DMS 273 treated with DMSO at 0.1 percent for 48 hours (cell line): ENCODE measurements around the gene LOXL3.

Source experiments
- DNase-seq: peaks from one replicate; lab custom pipeline; 2025; lab: John Stamatoyannopoulos, UW

The LOXL3 gene

DNA sequence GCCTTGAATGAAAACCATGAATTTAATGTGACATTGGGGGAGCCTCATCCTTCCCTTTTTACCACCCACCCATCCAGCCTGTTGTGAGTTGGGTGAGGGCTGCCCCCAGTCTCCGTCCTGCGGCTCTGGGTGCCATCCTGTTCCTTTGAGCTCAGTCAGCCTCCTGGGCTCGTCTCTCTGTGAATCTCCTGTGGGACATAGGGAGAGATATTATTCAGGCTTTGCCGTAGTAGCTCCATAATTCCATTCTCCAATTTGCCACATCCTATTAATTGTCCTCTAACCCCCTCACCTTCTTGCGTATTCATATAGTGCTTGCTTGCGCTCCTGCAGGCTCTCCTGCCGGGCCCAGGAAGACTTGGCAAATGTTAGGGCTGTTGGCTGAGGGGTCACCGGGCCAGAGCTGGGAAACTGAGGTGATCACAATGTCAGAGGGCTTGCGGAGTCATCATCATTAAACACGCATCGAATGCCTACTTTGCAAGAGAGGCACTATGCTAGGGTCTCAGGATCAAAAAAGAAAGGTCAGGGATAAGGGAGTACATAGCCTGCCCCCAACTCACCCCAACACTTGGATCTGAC, 27.0 kb downstream of the LOXL3 start:
- DNase-seq, result no peak

GRCh38 chr2:74525717-74526648, 27.8 kb downstream of the LOXL3 start, which contains the start of gene DQX1:
DQX1 (minus strand) TSS chr2:74526231; CDS start chr2:74525729, 502 bp downstream.
- no peak for DNase-seq

- no peak for DNase-seq
These were observed 28.6 kb downstream of the LOXL3 start for GRCh38 chr2:74524955-74525716.

GRCh38 chr2:74524005-74524404, 29.7 kb downstream of the LOXL3 start:
- no peak for DNase-seq

GRCh38 chr2:74522516-74522915, 31.2 kb downstream of the LOXL3 start:
- DNase-seq, result no peak

- no peak for DNase-seq
These were observed 37.1 kb downstream of the LOXL3 start for GRCh38 chr2:74516650-74517049.

DNA sequence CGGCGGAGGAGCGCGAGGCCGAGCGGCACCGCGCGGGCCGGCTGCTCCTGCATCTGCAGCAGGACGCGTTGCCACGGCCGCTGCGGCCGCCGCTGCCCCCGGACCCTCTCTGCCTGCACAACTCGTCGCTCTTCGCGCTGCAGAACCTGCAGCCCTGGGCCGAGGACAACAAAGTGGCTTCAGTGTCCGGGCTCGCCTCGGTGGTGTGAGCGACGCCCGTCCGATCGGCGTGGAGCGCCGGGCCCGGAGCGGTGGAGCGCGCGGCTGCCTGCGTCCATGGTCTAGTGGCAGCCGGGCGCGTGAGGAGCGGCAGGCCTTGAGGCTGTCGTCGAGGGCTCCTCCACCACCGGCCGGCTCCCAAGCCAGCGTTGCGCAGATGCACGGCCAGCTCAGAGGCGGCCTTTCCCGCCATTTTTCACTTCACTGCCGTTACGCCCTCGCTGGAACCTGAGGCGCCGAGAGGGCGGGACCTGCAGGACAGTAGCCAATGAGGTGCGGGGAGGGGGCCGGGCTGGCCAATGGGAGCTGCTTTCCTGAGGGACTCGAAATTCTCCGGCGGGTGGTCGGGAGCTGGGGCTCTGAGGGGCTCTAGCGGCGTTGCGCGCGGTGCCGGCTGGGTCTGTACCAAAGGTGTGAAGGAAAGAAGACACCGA, 37.6 kb downstream of the LOXL3 start:
- no peak for DNase-seq

GRCh38 chr2:74515271-74515980, 38.3 kb downstream of the LOXL3 start:
- DNase-seq, result no peak

GRCh38 chr2:74514368-74515270, 39.1 kb downstream of the LOXL3 start, which contains the start of gene TLX2:
TLX2 (plus strand) TSS chr2:74514450; CDS start chr2:74514807, 357 bp downstream.
- DNase-seq, result no peak

GRCh38 chr2:74513605-74514367, 40.0 kb downstream of the LOXL3 start:
- no peak for DNase-seq

DNA sequence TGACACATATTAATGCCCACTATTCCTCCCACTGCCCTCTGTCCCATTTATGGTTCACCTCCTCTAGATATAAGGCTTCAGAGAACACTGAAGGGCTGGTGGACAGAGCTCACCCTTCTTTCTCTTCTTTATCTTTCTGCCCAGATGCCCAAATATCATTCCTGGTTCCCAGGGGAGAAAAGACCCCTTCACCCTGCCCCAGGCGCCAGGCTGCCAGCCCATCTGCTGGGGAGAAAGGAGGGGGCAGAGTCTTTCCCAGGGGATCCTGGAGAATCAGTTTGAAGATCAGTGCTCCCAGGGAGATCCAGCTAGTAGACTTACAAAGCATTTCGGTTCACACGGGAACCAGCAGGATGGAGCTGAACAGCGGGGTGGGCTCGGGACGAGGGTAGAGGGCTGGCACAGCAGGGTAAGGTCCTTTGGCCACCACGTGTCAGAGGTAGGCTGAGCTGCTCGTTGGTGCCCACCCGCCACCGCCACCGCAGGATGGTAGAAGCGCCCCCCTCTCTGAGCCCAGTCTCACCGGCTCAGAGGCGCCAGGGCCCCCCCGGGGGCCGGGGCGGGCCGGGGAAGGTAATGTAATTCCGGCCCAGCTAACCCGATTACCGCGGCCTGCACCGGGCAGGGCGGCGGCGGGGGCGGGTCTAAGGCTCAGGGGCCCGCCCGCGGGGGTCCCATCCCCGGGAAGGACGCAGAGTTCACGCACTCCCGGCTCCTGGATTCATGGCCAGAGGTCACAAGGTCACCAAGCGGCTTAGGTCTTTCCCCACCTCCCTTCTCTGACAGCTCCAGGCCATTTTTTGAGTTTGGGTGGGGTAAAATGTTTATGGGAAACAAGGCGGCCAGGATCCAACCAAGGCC, 40.8 kb downstream of the LOXL3 start:
- DNase-seq, result no peak

- DNase-seq, result peak; percentile 29
These were observed 42.4 kb downstream of the LOXL3 start for GRCh38 chr2:74511104-74511989.

DNA sequence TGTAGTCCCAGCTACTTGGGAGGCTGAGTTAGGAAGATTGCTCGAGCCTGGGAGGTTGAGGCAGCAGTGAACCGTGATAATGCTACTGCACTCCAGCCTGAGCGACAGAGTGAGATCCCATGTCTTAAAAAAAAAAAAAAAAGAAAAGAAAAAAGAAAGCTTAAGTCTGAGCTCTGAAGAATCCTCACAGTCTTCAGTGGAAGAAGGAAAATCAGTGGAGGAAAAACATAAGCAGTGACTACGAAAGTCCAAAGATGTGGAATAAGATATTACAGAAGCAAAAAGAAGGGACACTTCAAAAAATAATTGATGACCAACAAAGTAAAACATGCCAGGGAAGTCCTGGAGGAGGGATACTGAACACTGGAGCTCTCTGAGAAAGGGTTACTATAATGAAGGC, 43.5 kb downstream of the LOXL3 start:
- DNase-seq, result no peak

- peak; percentile 76 for DNase-seq
These were observed 45.7 kb downstream of the LOXL3 start for GRCh38 chr2:74507926-74508520.

DNA sequence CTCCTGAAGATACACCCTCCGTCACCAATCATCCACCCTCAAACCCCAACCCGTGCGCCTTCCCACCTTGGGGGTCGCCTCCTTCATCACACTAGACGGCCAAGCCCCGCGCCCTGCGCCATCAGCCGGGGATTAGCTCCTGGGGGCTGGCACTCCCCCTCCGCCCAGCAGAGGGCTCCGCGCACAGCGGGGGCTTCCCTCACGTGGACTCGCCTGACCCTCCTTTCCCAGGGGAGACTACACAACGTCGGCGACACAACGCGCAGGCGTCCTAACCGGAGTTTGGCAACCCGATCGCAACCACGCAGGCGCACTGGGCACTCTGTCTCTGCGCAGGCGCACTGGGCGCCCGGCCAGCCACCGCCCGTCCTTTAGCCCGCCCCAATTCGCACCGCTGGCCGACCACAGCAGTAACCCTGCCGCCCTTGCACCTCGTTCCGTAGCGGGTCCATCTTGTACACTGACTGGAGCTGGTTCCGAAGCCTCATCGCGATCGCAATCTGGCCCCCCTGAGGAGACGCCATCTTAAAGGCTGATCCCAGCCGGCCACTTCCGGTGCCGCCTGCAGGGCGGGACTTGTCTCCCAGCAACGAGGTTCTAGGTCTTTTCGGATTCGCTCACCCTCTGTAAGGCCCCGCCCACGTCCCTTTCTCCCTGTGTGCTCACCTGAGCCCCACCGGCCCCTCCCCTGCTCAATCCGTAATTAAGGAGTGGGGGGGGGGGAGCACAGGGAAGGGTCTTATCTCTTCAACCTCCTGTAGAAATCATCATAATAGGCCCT, 46.4 kb downstream of the LOXL3 start, which contains the start of gene PCGF1:
Gene PCGF1 (minus strand): TSS at position 551 of the 781 bp plus-strand sequence. CDS start 27 bp downstream, at position 524.
- DNase-seq, result peak; percentile 97
